Muscle layer of duodenum (tissue), 2 donors: ENCODE data around the gene TIAM1.

Experiments
- H3K27ac ChIP-seq: one replicate; pipeline ENCODE4 v1.7.0; 2013; ENCODE audit warnings: mild to moderate bottlenecking, low read length
- H3K27me3 ChIP-seq: one replicate; pipeline ENCODE4 v1.7.0; 2013; ENCODE audit warnings: low read depth, mild to moderate bottlenecking, control low read depth, low read length
- H3K36me3 ChIP-seq, 2 donors: one replicate each; pipeline ENCODE4 v1.7.0; 2013; ENCODE audit warnings: low read length in 2 of 2, control low read depth in 1 of 2, mild to moderate bottlenecking in 1 of 2; ENCODE audit not compliant: insufficient read depth in 2 of 2, control insufficient read depth in 1 of 2
- H3K4me1 ChIP-seq, 2 donors: one replicate each; pipeline ENCODE4 v1.7.0; 2013; ENCODE audit warnings: low read length in 2 of 2, mild to moderate bottlenecking in 2 of 2, control low read depth in 1 of 2, moderate library complexity in 1 of 2; ENCODE audit not compliant: insufficient read depth in 2 of 2, control insufficient read depth in 1 of 2
- H3K4me3 ChIP-seq, 2 donors: one replicate each; pipeline ENCODE4 v1.7.0; 2013; ENCODE audit warnings: low read length in 2 of 2, low read depth in 1 of 2, mild to moderate bottlenecking in 1 of 2
- H3K9me3 ChIP-seq, 2 donors: one replicate each; pipeline ENCODE4 v1.7.0; 2013; ENCODE audit warnings: low read length in 2 of 2, control low read depth in 1 of 2, mild to moderate bottlenecking in 1 of 2; ENCODE audit not compliant: control insufficient read depth in 1 of 2
- donor health status: healthy.

TIAM1 gene

GRCh38 chr21:31124010-31124409 is 220.1 kb downstream of the TIAM1 start:
- H3K4me1 ChIP-seq: no peaks in the 10 kb centered on the region
- no peaks in the 10 kb centered on the region for H3K9me3 ChIP-seq
- H3K36me3 ChIP-seq: peaks cover 0 to 5% of the 10 kb centered on the region in 2 donors
- no peaks in the 10 kb centered on the region for H3K27me3 ChIP-seq
- no peak overlapping the region for H3K4me3 ChIP-seq
- H3K27ac ChIP-seq: no peak overlapping the region

- Histone ChIP-seq H3K9me3 (no peaks in the 10 kb centered on the region), H3K4me3 (no peak overlapping the region), H3K36me3 (peaks cover 0 to 5% of the 10 kb centered on the region in 2 donors), H3K4me1 (peaks cover 0 to 3% of the 10 kb centered on the region in 2 donors), H3K27me3 (no peaks in the 10 kb centered on the region), H3K27ac (no peak overlapping the region)
Observed at GRCh38 chr21:31119199-31119598, 224.9 kb downstream of the TIAM1 start.

- H3K36me3 ChIP-seq: no peaks in the 10 kb centered on the region
- H3K27ac ChIP-seq: no peak overlapping the region
Observed at GRCh38 chr21:31117128-31117916, 226.7 kb downstream of the TIAM1 start.

GRCh38 chr21:31115249-31115648 is 228.8 kb downstream of the TIAM1 start:
- H3K36me3 ChIP-seq: no peaks in the 10 kb centered on the region
- peaks cover 0 to 3% of the 10 kb centered on the region in 2 donors for H3K4me1 ChIP-seq
- no peaks in the 10 kb centered on the region for H3K27me3 ChIP-seq
- no peaks in the 10 kb centered on the region for H3K9me3 ChIP-seq
- H3K4me3 ChIP-seq: no peak overlapping the region
- H3K27ac ChIP-seq: no peak overlapping the region

More at GRCh38 chr21:31117128-31117916, 226.7 kb downstream of the TIAM1 start:
- Histone ChIP-seq H3K9me3 (no peaks in the 10 kb centered on the region), H3K4me3 (no peak overlapping the region), H3K27me3 (no peaks in the 10 kb centered on the region), H3K4me1 (peaks cover 0 to 3% of the 10 kb centered on the region in 2 donors)

- no peak overlapping the region for H3K27ac ChIP-seq
- H3K4me3 ChIP-seq: no peak overlapping the region
- H3K36me3 ChIP-seq: no peaks in the 10 kb centered on the region
- no peaks in the 10 kb centered on the region for H3K27me3 ChIP-seq
- no peaks in the 10 kb centered on the region for H3K4me1 ChIP-seq
- no peaks in the 10 kb centered on the region for H3K9me3 ChIP-seq
Observed at GRCh38 chr21:31111093-31111492, 233.0 kb downstream of the TIAM1 start.

GRCh38 chr21:31110430-31110829 is 233.6 kb downstream of the TIAM1 start:
- H3K9me3 ChIP-seq: no peaks in the 10 kb centered on the region
- no peaks in the 10 kb centered on the region for H3K36me3 ChIP-seq
- no peaks in the 10 kb centered on the region for H3K27me3 ChIP-seq
- H3K4me3 ChIP-seq: no peak overlapping the region
- H3K27ac ChIP-seq: no peak overlapping the region
- H3K4me1 ChIP-seq: no peaks in the 10 kb centered on the region

- no peak overlapping the region for H3K4me3 ChIP-seq
- H3K27ac ChIP-seq: no peak overlapping the region
- H3K27me3 ChIP-seq: no peaks in the 10 kb centered on the region
- H3K36me3 ChIP-seq: no peaks in the 10 kb centered on the region
- no peaks in the 10 kb centered on the region for H3K9me3 ChIP-seq
- no peaks in the 10 kb centered on the region for H3K4me1 ChIP-seq
Observed at GRCh38 chr21:31107871-31108270, 236.2 kb downstream of the TIAM1 start.

GRCh38 chr21:31107176-31107785 is 236.8 kb downstream of the TIAM1 start:
- Histone ChIP-seq H3K4me1 (no peaks in the 10 kb centered on the region), H3K27ac (no peak overlapping the region), H3K27me3 (no peaks in the 10 kb centered on the region), H3K36me3 (no peaks in the 10 kb centered on the region), H3K9me3 (no peaks in the 10 kb centered on the region), H3K4me3 (no peak overlapping the region)

GRCh38 chr21:31103571-31104265 is 240.3 kb downstream of the TIAM1 start:
- Histone ChIP-seq H3K4me3 (no peak overlapping the region), H3K36me3 (no peaks in the 10 kb centered on the region), H3K4me1 (no peaks in the 10 kb centered on the region), H3K9me3 (no peaks in the 10 kb centered on the region), H3K27me3 (no peaks in the 10 kb centered on the region), H3K27ac (no peak overlapping the region)

- no peak overlapping the region for H3K4me3 ChIP-seq
- H3K27ac ChIP-seq: no peak overlapping the region
- no peaks in the 10 kb centered on the region for H3K27me3 ChIP-seq
- H3K36me3 ChIP-seq: no peaks in the 10 kb centered on the region
- H3K9me3 ChIP-seq: no peaks in the 10 kb centered on the region
- H3K4me1 ChIP-seq: no peaks in the 10 kb centered on the region
Observed at GRCh38 chr21:31103163-31103562, 240.9 kb downstream of the TIAM1 start.

- Histone ChIP-seq H3K9me3 (no peaks in the 10 kb centered on the region), H3K36me3 (no peaks in the 10 kb centered on the region), H3K27me3 (no peaks in the 10 kb centered on the region), H3K27ac (no peak overlapping the region), H3K4me1 (no peaks in the 10 kb centered on the region), H3K4me3 (no peak overlapping the region)
Observed at GRCh38 chr21:31099122-31099521, 244.9 kb downstream of the TIAM1 start.
